GM18870 (cell line): Measurements from ENCODE around the gene RICTOR.

Source experiments
- ATAC-seq: cut with Tn5 transposase; IDR thresholded peaks from one replicate; pipeline ENCODE4 v1.9.1; 2021; ENCODE audit warnings: moderate library complexity; ENCODE audit not compliant: unreplicated experiment

Gene RICTOR, protein sequence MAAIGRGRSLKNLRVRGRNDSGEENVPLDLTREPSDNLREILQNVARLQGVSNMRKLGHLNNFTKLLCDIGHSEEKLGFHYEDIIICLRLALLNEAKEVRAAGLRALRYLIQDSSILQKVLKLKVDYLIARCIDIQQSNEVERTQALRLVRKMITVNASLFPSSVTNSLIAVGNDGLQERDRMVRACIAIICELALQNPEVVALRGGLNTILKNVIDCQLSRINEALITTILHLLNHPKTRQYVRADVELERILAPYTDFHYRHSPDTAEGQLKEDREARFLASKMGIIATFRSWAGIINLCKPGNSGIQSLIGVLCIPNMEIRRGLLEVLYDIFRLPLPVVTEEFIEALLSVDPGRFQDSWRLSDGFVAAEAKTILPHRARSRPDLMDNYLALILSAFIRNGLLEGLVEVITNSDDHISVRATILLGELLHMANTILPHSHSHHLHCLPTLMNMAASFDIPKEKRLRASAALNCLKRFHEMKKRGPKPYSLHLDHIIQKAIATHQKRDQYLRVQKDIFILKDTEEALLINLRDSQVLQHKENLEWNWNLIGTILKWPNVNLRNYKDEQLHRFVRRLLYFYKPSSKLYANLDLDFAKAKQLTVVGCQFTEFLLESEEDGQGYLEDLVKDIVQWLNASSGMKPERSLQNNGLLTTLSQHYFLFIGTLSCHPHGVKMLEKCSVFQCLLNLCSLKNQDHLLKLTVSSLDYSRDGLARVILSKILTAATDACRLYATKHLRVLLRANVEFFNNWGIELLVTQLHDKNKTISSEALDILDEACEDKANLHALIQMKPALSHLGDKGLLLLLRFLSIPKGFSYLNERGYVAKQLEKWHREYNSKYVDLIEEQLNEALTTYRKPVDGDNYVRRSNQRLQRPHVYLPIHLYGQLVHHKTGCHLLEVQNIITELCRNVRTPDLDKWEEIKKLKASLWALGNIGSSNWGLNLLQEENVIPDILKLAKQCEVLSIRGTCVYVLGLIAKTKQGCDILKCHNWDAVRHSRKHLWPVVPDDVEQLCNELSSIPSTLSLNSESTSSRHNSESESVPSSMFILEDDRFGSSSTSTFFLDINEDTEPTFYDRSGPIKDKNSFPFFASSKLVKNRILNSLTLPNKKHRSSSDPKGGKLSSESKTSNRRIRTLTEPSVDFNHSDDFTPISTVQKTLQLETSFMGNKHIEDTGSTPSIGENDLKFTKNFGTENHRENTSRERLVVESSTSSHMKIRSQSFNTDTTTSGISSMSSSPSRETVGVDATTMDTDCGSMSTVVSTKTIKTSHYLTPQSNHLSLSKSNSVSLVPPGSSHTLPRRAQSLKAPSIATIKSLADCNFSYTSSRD (N-terminal part only)

DNA sequence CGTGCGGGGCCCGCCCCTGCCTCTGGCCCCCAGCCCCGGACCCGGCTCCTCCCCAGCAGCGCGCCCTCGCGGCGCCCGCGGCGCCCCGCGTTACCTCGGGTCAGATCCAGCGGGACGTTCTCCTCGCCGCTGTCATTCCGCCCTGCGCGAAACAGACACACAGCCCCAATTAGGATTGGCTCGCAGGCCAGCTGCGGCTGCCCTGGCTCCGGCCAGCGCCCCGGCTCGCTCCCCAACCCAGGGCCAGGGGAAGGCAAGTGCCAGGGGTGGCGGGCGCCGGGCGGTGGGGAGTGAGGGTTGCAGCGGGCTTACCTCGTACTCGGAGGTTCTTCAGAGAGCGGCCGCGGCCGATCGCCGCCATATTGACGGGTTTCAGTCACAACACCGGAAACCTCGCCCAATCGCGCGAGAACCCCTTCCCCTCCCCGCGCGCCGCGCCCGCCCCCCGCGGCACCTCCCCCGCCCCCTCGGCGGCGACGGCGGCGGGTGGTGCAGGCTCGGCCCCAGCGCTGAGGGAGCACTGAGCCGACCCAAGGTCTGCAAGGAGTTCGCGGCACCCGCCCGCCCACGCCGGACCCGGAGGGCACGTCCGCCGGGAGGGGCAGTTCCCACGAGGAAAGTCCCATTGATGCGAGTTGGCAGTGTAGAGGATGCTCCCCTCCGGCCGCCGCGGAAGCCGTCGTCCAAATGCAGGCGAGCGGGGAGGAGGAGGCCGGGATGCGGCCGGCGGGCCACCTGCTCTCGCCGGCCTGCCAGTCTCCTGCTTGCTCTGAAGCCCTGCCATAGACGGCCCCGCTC lies at the start of gene RICTOR:
Gene RICTOR (minus strand): TSS at position 383 of the 798 bp plus-strand sequence. CDS start 22 bp downstream, at position 361.
- ATAC-seq, result peak; percentile 50

DNA sequence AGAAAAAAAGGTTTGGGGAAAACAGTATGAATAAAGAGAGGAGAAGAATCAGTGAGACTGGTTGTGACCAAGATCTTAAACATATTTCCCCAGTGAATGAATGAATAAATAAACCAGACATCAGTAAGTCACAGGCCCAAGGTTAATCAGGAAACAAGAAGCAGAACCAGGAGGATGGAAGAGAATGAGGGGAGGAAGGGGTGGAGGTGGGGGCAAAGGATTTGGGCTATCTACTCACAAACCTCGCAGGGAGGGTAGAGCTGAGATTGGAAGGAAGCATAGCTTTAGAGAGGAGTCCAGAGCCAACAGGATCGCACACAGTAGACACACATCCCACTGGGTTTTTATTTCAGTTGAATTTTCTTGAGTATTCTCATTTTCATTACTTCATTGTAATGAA lies 47.7 kb upstream of the RICTOR start:
- ATAC-seq, result no peak

DNA sequence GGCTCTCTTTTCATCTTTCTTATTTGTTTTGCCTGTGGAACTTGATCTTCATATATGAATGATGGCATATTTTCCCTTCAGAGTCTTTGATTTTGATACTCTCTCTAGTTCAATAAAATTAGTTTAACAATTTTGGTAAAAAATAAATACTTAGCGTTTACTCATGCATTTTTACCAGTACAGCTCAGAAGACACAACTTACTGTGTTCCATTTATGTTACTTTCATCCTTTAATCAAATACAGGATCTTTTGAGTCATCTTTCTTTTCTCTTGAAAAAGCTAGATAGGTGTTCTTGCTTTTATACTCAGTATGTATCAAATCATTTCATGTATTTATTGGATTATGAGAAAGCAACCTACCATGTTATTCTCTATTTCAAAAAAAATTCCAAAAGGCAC lies 47.1 kb upstream of the RICTOR start:
- no peak for ATAC-seq

DNA sequence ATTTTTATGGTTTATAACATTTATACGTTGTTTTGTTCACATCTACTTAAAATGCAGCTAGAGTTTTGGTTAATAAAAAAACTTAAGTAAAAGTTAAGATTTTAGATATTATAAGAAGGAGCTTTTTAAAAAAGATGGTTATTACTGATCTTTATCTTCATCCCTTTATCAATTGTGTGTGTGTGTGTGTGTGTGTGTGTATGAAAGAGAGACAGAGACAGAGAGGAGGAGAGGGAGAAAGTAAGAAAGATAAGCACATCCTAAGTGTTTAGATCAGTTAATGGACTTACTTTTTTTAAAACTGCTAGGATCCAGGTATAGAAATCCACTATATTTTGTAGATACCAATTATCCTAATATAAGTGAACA lies 45.8 kb upstream of the RICTOR start:
- no peak for ATAC-seq

DNA sequence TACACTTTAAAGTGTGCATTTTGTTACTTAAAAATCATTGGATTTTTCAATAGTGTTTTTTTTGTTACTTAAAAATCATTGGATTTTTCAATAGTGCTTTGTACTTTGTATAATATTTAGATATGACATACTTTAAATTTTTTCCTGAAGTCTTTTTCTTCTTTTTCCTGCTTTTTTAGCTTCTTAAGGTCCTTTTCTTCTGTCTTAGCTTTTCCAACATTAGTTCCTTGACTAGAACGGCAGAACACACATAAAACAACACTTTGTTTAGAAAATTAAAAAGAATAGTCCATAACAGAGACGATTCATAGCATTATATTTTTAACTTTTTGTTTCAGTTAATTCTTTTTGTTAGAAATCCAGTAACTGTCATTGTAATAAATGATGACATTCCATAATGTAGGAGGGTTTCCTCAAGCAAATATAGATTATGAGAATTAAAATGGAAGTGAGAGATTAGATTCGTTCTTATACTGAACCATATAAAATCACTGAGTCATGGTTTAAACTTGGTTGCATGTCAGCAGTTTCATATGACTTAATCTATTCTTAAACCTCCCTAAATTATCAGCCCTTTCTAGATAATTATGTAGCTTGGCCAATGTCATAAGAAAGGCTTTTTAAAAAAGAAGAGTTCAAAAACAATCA lies 45.3 kb upstream of the RICTOR start:
- no peak for ATAC-seq

DNA sequence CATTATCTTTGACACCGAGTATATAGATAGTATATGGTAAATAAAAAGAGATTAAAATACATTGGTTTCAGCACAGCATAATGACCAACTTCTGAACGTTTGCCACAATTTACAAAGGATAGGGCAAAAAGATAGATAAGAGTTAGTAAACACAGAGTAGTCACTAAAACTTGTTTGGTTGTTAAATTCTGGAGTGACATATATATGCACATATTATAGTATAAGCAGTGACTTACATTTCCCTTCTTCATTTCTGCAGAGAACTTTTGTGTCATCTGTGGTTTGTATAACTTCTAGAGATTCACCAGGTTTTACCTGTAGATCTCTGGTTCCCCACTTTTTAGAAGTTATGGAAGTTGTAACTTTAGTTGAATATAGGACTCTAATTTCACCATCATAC lies 44.4 kb upstream of the RICTOR start:
- no peak for ATAC-seq

DNA sequence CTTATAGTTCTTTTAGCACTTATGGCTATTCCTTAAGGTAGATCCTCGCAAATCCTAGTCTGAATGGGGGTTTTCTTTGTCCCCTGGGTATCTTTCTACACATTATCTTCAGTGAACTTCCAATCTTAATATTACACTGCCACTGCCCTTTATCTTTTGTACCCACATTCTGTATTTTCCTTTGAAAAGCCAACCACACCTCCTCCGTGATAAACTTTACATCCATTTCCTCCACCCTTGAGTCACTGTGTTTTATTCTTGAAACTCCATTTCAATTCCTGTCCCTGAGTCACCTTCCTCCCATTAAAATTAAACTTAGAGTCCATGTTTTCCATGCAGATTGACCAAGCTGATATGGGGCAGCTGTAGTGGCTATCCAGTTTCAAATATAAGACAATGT lies 43.2 kb upstream of the RICTOR start:
- no peak for ATAC-seq

DNA sequence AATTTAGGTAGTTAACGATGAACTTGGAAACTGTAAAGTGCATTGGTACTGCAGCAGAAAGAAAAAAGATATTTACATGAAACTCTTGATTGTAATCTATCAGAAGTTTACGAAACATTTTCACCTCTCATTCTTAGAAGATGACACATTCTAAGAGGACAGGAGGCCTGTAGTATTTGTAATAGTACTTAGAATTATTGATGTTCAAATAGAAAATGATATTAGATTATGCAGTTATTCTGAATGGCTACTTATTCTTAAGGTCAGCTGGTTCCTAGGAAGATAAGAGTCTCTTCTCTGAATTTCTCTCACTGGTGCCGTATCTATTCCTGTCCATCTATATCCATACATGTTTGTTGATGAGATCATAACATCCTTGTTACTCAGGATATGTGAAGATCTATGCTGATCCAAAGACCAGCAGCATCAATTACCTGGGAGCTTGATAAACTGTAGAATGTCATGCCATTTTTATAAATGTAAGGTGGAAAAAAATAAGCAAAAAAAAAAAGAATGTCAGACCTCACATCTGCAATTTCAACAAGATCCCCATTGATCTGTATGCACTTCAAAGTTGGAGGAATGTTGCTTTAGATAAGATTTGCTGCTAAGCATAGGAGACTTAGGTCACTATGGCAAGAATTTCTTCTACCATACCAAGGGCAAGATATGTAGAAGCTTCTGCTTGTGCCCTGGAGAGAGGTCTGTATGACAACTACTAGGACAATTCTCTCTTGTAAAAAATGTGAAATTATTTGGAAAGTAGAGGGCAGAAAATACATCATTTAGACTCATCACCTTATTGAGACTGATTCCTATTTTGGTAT lies 42.4 kb upstream of the RICTOR start:
- no peak for ATAC-seq

DNA sequence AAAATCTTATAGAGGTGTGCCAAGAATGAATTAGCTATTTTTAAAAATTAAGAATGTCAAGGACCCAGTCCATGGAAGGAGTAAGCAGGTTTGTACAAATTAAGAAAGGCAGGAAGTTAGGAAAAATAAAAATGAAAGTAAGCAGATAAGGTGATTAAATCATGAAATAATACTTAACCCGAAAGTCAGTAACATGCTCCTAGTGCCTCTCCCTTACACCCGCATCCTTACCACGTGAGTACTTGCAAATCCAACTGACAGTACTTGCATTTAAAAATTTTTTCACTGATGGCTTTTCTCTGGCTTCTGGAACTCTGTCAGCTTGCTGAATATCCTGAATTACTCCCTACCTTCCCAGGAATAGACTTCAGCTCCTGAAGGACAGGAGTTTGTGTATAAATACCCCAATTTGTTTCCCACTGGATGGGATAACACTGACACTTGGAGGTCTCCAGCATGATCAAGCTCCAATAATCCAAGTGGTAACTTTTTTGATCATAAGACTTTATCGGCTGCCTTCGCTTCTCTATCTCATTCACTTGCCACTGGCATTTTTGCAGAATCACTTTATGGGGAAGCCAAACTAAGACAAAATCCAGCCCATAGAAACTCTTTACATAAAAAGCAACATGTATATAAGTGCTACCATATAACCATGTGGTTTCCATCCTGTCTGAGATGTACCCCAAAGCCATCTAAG lies 41.6 kb upstream of the RICTOR start:
- ATAC-seq, result no peak

DNA sequence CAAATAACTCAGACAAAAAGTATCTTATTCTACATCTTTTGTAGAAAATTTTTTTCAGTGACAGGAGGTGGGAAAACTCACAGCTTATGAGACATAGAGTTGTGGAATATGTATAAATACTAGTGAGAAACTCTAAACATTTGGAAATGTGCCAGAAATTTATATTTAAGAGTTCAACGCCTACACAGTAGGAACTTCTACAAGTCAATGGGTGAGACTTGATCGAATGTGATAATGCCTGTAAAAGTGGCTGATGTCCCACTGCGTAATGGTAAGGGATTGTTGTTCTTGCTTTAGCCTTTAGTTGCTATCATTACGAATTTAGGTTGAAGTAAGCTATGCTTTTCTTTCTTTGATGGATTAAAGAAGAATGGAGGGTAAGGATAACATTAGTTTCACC lies 40.0 kb upstream of the RICTOR start:
- no peak for ATAC-seq

DNA sequence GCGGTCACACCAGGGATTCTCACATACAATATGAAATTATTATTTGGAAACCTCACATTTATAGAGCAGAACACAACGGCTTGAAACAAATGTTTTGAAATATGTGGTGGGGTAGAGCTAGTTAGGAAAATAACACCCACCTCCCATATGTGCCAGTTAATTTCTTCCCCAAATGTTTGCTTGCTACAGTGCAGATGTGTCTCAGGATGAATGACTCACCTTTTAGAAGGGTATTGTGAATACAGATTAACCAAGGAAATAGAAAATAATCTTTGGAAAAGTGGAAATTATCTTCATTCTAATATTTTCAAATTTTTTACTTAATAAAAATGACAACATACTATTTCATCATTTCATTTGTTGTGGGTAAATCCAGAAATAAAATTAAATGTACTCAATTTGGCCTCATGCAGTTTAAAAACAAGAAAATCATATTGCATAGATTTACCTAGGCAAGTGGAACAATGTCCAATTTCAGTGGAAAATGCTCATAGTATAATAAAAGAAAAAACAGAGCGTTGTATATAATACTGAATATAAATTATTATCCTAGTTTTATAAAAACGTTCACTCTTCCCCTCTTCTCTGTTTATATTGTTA lies 39.3 kb upstream of the RICTOR start:
- no peak for ATAC-seq

DNA sequence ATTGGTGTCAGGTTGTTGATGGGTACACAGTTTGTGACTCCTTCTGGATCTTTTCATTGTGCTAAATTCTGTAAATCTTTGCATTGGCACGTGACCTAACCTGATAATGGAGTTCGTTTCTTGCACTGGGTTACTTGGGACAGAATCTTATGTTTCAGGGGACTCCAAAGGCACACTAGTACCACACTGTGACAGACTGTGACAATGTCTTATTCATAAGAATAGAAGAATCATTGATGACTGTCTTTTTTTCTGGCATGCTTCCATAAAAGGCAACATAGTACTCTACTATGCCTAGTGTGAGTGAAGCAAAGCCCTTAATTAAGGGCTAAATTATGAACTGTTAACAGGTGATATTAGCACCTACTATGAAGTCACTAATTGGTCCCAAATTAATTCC lies 35.4 kb upstream of the RICTOR start:
- no peak for ATAC-seq

DNA sequence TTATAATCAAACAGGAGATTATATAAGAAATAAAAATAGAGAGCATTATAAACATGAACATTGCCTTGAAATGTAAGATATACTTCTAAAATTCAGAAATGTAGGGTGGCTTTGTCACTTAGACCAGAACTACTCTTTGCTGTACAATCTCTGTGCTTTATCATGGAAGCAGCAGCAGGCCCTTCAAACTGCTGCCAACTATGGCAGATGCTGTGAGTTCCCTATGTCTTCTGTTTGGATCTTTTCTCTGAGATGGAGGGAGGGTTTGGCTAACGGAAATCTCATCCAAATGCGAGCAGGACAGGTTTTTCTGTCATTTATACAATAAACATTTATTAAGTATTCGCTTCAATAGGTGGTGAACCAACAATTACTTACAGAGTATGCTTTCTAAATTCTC lies 34.8 kb upstream of the RICTOR start:
- ATAC-seq, result no peak

DNA sequence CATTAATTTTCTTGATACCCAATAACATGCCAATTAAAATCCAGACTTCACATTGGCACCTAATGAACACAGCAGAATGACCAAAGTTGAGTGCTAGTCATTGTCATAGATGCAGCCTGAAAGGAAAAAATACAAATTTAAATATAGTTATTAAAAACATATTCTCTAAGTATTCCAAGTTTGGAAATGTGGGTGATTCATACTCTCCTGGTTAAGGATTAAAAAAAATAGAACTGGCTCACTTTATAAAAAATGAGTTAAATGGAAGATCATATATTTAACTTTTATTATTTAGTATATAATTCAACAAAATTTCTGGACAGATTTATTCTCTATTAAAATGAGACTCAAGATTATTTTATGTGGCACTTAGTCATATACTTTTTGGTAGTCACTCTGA lies 33.2 kb upstream of the RICTOR start:
- no peak for ATAC-seq

DNA sequence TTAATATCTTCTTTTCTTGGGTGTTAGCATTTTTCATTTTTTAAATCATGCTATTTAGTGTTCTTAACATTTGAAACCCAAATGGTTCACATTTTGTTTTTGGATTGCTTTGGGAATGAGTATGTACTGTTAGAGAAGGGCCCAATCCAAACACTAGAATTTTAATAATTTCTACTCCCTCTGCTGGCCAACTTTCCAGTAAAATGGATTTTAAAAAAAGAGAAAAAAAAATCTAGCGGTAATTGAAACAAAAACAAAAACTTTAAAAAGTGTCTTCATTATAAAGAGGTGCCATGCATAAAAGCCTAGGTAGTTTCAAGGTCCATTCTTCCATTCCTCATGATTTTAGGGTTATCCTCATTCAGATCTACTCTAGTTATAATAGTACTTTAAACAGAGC lies 32.1 kb upstream of the RICTOR start:
- ATAC-seq, result no peak

DNA sequence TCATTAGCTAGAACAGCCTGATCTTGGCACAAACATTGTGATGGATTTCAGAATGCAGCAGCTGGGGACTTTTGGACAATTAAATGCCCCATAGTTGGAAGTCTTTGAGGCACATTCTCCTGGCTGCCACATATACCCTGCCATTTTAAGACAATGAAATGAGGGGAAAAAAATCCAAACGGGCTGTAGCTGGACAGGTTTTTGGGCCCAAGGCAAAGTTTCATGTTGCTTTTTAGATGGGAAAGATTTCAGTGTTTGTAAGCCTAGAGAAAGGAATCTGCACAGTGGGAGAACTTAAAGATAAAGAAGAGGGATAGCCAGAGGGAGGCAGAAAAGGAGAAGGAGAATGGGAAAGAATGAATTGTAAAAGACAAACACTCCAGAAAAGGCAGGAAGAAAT lies 30.0 kb upstream of the RICTOR start:
- no peak for ATAC-seq

DNA sequence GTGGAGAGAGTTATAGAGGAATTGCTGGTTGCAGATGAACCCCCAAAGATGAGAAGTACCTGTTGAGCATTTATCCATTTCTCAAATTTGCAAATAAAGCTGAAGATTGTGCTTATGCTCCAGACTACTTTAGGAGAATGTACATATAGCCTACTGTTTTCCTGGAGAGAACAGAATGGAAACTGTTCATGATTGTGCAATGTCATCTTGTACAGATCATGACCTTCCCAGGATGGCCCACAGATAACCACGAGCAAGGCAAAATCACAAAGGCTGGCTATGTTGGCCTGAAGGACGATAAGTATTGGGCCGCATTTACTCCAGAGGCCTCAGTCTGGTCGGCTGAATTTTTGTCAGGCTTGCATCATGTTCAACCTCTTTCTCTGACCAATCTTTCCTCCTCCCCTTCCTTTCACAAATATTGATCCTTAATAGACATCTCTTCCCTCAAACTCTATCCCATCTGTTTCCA lies 28.5 kb upstream of the RICTOR start:
- no peak for ATAC-seq

DNA sequence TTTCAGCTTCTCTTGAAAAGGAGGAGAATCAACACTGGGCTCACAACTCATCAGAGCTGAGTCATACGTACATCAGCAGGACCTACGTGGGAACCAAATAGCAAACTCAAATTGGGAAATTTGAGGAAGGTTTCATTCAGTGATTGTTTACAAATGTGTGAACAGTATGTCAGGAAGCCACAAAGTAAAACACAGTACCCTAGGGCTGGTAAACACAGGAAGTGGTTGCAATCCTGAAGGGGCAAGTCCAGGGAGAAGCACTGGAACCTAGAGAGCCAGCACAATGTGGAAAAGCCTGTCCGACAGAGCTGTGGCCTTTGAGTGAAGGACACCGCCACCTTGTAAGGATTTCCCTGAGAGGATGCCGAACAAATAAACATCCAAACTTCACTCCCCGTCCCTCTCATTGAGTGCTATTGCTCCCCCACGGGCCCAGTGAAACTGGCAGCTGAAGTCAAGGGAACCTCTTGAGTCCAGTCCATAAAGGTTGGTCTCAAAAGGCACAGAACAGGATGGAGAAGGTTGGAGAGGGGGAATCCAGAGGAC lies 26.7 kb upstream of the RICTOR start:
- no peak for ATAC-seq
